ENCODE measurements around the gene TMEM256. TPM values are rescaled to one million over a fixed set of nuclear protein-coding genes. Genes with fewer than 3 reads are reported as not detected.

TMEM256 gene
- total RNA-seq, 1 donor from 2014 or later, result 55.2 TPM

DNA sequence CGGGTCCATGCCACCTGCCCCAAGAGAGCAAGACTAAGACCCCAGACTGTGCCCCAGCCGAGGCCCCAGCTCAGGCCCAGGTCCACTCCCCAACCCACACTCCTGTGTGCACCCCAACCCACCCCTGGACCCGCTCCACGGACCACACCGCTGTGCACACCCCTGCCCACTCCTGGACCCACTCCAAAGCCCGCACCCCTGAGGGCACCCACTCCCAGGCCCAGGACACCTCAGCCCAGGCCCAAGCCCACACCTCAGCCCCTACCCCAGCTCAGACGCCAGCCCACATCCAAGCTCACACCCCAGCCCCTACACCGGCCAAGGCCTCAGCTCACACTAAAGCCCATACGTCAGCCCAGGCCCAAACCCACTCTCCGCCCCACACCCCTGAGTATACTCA lies 25.8 kb upstream of the TMEM256 start:
- no peak for DNase-seq

- no peak for DNase-seq
These were observed 24.7 kb upstream of the TMEM256 start, which contains the start of gene SPEM3 for GRCh38 chr17:7428557-7428956. Gene SPEM3, plus strand, starts transcription at chr17:7428857. Its CDS starts 46 bp downstream, at chr17:7428903.

DNA sequence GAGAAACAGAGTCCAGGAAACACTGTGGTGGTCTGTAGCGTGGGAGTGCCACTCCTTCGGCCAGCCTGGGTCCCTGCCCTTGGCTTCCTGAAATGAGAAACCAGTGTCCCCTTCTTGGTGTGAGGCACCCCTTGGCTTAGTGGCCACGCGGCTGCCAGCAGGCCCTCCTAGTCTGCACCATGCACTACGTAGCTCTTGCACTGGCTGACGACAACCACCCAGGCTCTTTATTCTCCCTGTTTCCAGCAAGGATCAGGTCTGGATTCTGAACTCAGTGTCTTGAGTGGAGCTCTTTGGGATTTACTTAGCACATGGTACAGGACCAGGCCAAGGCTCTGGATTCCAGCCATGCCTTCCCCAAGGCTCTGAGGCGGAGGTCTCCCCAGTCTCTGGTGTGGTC lies 23.7 kb upstream of the TMEM256 start:
- no peak for DNase-seq

DNA sequence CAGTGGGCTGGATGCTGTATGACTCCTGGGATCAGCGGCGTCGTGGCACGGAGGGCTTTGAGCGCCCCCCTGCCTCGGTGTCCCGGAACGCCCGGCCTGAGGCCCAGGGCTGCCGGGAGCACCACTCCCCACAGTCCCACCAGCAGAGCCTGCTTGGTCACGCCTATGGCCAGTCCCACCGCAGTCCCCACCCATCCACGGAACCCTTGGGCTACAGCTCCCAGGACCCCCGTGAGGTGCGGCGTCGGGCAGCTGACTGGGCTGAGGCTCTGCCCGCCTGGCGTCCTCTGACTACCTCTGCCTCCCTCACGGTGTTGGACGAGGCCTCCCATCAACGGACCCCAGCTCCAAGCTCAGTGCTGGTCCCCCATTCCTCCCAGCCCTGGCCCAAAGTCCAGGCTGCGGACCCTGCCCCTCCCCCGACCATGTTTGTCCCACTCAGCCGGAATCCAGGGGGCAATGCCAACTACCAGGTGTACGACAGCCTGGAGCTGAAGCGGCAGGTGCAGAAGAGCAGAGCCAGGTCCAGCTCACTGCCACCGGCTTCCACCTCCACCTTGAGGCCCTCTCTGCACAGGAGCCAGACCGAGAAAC lies 23.1 kb upstream of the TMEM256 start:
- DNase-seq, result no peak

GRCh38 chr17:7426203-7426863 lies 22.4 kb upstream of the TMEM256 start:
- no peak for DNase-seq

DNA sequence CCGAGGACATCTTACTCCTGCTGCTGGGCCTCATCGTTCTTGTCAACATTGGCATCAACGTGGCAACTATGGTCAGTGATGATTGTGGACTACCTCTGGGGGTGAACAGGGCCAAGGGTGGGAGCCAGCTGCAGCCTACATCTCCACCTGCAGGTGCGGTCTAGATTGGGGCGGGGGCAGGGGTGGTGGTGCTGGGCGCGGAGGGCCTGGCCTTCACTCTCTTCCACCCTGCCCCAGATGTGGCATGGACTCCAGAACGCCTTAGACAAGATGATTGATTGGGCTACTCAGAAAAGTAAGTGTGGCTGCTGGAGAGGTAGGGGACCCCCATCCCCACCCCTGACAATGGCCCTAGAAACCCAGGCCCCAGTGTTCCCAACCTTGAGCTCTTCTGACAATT lies 21.9 kb upstream of the TMEM256 start:
- DNase-seq, result no peak

DNA sequence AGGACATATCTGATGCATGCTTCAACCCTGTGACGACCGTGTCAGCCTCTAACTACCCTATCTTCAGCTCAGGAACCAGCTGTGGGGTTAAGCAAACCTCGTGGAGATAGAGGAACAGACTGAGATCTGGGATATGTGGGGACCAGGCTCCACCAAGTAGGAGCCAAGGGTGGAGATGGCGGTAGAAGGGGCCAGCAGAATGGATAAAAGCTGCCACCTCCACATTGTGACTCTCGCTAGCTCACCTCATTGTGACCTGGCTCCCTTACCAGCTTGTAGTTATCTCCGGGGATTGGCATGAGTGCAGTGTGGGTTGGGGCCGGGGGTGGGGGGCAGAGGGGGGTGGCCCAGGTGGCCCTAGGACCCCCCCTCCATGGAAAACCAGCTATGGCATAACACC lies 21.4 kb upstream of the TMEM256 start, which contains the start of gene SPEM2:
Gene SPEM2, plus strand, starts transcription at position 301 of the 400 bp plus-strand sequence. Its CDS starts 73 bp downstream, at position 374.
- no peak for DNase-seq

GRCh38 chr17:7423679-7424078 lies 19.8 kb upstream of the TMEM256 start:
- no peak for DNase-seq

- DNase-seq, result no peak
These were observed 17.3 kb upstream of the TMEM256 start for GRCh38 chr17:7421186-7421585.

DNA sequence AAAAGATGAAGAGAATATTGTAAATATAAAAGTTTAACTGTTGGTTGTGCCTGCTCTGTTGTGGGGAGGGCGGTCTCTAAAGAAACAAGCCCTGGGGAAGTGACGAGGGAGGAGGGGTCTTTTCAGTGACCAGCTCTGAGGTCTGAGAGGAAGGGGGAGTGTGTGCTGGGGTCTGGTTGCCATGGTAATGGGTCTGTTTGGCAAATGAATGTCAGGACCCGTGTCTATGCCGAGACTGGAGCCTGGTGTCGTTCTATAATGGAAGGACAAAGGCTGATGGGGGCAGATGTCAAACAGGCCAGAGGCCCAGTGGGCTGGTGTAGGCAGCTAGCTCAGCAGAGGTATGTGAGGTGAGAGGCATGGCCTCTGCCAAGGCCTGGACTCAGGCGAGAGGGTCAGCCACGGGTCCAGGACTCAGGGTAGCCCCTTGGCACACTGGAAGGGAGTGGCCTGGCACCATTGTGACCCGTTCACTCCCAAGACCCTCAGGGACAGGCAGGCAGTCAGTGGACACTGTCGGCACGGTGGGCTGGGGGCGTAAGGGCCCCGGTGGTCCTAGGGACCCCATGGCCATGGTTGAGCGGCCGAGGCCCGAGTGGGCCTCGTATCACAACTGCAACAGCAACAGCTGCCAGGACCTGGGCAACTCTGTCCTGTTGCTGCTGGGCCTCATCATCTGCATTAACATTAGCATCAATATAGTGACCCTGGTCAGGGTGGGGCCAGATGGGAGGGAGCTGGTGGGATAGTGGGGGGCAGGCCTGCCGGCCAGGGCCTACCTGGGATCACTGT lies 16.1 kb upstream of the TMEM256 start, which contains the start of gene SPEM1:
Gene SPEM1, plus strand, starts transcription at position 506 of the 792 bp plus-strand sequence. Its CDS starts 61 bp downstream, at position 567.
- DNase-seq, result no peak

- DNase-seq, result no peak
These were observed 14.7 kb upstream of the TMEM256 start for GRCh38 chr17:7418472-7419152.

DNA sequence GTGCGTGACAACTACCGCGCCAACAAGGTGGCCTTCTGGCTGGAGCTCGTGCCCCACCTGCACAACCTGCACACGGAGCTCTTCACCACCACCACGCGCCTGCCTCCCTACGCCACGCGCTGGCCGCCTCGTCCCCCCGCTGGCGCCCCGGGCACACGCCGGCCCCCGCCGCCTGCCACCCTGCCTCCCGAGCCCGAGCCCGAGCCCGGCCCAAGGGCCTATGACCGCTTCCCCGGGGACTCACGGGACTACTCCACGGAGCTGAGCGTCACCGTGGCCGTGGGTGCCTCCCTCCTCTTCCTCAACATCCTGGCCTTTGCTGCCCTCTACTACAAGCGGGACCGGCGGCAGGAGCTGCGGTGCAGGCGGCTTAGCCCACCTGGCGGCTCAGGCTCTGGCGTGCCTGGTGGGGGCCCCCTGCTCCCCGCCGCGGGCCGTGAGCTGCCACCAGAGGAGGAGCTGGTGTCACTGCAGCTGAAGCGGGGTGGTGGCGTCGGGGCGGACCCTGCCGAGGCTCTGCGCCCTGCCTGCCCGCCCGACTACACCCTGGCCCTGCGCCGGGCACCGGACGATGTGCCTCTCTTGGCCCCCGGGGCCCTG lies 13.3 kb upstream of the TMEM256 start:
- DNase-seq, result no peak

DNA sequence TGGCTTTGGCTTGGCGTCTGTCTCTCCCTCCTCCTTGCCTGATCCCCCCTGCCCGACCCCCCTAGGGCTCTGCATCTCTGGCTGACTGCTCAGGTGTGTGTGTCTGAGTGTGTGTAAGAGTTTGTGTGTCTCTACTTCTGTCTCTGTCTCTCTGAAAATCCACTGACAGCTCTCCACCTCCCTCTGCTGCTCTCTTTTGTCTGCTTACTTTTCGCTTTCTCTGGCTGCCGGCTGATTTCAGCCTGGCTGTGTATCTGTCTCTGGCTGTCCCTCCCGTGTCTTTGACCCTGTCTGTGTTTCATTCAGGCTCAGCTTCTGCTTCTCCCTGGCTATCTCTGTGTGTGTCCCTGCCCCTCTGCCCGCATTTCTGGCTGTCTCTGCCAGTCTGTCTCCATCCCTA lies 12.4 kb upstream of the TMEM256 start:
- DNase-seq, result no peak

- DNase-seq, result no peak
These were observed 11.9 kb upstream of the TMEM256 start for GRCh38 chr17:7415784-7416183.

DNA sequence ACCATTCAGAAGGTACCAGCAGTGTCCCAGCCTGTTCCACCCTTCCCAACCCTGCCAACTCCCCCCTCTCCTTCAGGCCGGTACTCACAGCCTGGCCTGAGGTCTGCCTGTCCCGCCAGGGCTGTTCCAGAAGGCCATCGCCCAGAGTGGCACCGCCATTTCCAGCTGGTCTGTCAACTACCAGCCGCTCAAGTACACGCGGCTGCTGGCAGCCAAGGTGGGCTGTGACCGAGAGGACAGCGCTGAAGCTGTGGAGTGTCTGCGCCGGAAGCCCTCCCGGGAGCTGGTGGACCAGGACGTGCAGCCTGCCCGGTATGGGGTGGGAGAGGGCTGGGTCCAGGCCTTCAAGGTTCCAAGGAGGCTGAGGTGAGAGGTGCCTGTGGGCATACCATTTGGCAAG lies 10.9 kb upstream of the TMEM256 start:
- DNase-seq, result no peak

DNA sequence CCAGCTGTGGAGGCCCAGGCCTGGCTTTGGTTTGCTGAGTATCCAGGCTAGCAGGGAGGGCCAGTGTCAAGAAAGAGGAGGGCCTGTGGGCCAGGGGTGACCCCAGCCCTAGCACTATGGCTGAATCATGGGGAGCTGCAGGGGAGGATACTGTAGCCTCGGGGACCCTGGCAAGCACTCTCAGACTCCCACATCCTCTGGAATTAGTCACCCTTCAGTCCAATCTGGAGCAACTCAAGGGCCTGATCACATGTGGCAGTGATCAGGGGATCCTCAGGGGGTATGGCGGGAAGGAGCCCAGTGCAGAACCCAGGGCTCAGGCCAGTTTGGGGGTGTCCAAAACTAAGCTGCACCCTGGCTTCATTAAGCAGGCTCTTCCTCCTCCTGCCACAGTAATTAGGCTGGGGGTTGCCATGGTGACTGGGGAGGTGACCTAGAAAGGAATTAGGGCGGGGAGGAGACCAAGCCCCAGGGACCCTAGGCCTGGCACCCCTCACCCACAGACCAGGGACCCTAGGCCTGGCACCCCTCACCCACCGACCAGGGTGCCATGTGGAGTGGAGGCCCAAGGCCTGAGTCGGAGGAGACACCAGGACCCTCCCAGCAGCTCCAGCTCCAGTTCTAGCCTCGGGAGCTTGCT lies 9.6 kb upstream of the TMEM256 start:
- no peak for DNase-seq

DNA sequence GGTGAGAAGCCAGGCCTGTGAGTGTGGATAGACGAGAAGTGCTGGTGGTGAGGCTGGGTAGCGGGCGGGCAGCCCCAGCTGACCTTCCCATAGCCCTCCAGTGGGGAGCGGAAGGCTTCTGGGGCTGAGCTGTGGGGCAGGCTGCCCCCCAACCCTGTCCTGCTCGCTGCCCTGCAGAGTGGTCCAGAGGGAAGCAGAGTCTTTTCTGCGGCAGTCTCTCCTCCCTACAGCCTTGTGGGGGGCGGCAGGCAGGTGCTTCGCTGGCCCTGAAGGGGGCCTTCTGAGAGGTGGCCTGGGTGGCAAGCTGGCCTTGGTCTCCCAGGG lies 7.5 kb upstream of the TMEM256 start:
- no peak for DNase-seq

DNA sequence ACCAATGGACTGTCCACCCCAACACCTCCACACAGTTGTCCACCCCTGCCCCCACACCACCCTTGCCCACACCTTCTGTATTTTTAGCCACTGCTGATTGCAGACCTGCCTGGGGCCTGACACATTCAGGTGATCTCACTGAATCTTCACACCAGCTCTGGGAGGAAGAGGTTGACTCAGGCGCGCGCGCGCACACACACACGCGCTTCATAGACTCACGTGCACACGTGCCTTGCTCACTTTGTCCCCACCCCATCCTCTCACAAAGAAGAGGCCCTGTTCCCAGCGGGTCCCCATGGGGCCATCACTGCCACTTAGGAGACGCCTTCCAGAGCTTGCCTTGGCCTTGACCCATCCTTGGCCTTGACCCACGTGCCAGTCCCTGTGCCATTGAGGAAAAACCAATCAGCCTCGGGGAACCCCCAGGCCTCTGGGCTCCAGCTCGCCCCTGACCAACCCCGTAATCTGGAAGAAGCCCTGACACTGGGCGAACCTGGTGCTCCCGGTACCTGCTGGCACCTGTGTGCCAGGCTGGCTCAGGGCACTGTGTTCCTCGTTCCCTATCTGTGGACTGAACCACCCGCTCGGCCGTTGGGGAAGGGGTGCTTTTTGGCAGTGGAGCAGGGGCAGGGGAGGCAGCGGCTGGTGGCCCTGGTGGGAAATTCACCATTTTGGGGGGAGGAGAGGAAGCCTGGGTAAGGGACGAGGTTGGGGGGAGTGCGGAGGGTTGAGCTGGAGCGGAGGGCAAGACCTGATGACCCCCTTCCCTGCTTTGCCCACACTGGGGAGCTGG lies 6.9 kb upstream of the TMEM256 start:
- DNase-seq, result no peak

DNA sequence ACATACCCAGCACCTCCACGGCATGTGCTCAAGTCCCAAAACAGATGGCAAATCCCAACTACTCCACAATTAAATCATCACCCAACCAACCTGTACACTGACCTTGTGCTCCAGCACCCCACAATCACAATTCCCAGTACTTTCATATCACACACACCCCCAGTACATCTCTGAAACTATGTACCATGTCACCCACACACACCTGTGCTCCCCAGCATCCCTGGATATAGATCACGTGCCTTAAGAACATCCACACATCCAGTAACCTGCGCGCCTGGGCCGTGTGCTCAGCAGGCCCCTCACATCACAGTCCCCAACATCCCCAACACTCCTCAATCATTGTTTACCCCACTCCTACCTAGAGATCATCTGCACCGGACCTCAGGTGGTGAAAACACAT lies 5.8 kb upstream of the TMEM256 start:
- no peak for DNase-seq

DNA sequence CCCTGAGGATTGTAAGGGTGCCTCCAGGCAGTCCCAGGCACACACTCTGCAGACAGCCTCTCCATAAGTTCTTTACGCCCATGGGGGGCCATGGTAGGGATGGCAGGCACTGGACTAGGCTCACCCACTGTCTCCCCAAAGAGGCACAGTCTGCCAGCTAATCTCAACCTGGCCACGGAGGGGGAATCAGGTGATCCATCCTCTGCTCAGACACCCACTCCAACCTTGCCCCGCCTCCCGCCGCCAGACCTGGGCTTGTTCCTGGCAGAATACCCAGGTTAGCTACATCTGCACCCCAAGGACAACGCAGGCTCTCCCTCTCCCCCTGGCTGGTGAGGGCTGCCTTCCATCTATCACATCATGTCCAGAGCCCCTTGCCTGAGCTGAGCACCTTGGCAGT lies 5.0 kb upstream of the TMEM256 start:
- DNase-seq, result no peak

DNA sequence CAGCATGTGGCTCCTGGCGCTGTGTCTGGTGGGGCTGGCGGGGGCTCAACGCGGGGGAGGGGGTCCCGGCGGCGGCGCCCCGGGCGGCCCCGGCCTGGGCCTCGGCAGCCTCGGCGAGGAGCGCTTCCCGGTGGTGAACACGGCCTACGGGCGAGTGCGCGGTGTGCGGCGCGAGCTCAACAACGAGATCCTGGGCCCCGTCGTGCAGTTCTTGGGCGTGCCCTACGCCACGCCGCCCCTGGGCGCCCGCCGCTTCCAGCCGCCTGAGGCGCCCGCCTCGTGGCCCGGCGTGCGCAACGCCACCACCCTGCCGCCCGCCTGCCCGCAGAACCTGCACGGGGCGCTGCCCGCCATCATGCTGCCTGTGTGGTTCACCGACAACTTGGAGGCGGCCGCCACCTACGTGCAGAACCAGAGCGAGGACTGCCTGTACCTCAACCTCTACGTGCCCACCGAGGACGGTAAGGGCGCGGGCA lies 4.4 kb upstream of the TMEM256 start:
- DNase-seq, result no peak

Measured in occipital lobe (tissue), 2 donors.